SK-N-SH treated with all-trans-retinoic acid at 6 μM for 48 hours (cell line): ENCODE data around the gene MEA1.

Source experiments
- ATAC-seq: fragments of 200-7000 bp; cut with Tn5 transposase; 3 replicates; pipeline ENCODE4 v1.9.1; 2020; ENCODE audit warnings: mild to moderate bottlenecking, moderate library complexity
- ARNTL ChIP-seq: fragments of 450-650 bp; formaldehyde crosslinking; IDR thresholded peaks from 2 replicates; pipeline ENCODE4 v1.5.0; 2020; ENCODE audit warnings: low read depth, mild to moderate bottlenecking, moderate library complexity, borderline replicate concordance
- CREB5 ChIP-seq: fragments of 250-450 bp; sonication (Bioruptor Pico); IDR thresholded peaks from 2 replicates; pipeline ENCODE4 v1.5.1; 2020; ENCODE audit warnings: low read depth, mild to moderate bottlenecking, moderate library complexity
- CSDC2 ChIP-seq: fragments of 250-450 bp; sonication (Bioruptor Pico); IDR thresholded peaks from 2 replicates; pipeline ENCODE4 v1.5.0; 2020; ENCODE audit warnings: mild to moderate bottlenecking, moderate library complexity
- CSRNP3 ChIP-seq: fragments of 250-450 bp; sonication (Bioruptor Pico); IDR thresholded peaks from 2 replicates; pipeline ENCODE4 v1.5.1; 2021; ENCODE audit warnings: mild to moderate bottlenecking, moderate library complexity
- GLIS3 ChIP-seq: fragments of 250-450 bp; sonication (Bioruptor Pico); IDR thresholded peaks from 2 replicates; pipeline ENCODE4 v1.5.0; 2020; ENCODE audit warnings: mild to moderate bottlenecking, moderate library complexity
- ISL1 ChIP-seq: fragments of 250-450 bp; sonication (Bioruptor Pico); IDR thresholded peaks from 2 replicates; pipeline ENCODE4 v2.1.2; 2022; ENCODE audit warnings: mild to moderate bottlenecking, moderate library complexity
- OSR1 ChIP-seq: fragments of 250-450 bp; sonication (Bioruptor Pico); IDR thresholded peaks from 2 replicates; pipeline ENCODE4 v1.8.0; 2022; ENCODE audit warnings: moderate library complexity, mild to moderate bottlenecking, inconsistent platforms
- PPARA ChIP-seq: fragments of 250-450 bp; sonication (Bioruptor Pico); IDR thresholded peaks from 2 replicates; pipeline ENCODE4 v1.5.0; 2020; ENCODE audit warnings: mild to moderate bottlenecking, borderline replicate concordance
- RARB ChIP-seq: fragments of 250-450 bp; sonication (Bioruptor Pico); IDR thresholded peaks from 2 replicates; pipeline ENCODE4 v1.8.0; 2021; ENCODE audit warnings: mild to moderate bottlenecking, moderate library complexity
- SNAI2 ChIP-seq: fragments of 250-450 bp; sonication (Bioruptor Pico); IDR thresholded peaks from 2 replicates; pipeline ENCODE4 v1.5.0; 2020; ENCODE audit warnings: mild to moderate bottlenecking, moderate library complexity
- TCF4 ChIP-seq: fragments of 250-450 bp; sonication (Bioruptor Pico); IDR thresholded peaks from 2 replicates; pipeline ENCODE4 v1.8.0; 2021; ENCODE audit warnings: mild to moderate bottlenecking, moderate library complexity, borderline replicate concordance
- TOX ChIP-seq: fragments of 250-450 bp; sonication (Bioruptor Pico); IDR thresholded peaks from 2 replicates; pipeline ENCODE4 v1.8.0; 2021; ENCODE audit warnings: mild to moderate bottlenecking, moderate library complexity, borderline replicate concordance
- ZNF70 ChIP-seq: fragments of 450-650 bp; formaldehyde crosslinking; IDR thresholded peaks from 2 replicates; pipeline ENCODE4 v1.5.0; 2020; ENCODE audit warnings: mild to moderate bottlenecking, moderate library complexity
- ZNF8 ChIP-seq: fragments of 450-650 bp; formaldehyde crosslinking; IDR thresholded peaks from 2 replicates; pipeline ENCODE4 v1.5.0; 2020; ENCODE audit warnings: mild to moderate bottlenecking, moderate library complexity
- TF ChIP-seq, protein P1 (sequence below): fragments of 250-450 bp; sonication (Bioruptor Pico); IDR thresholded peaks from 2 replicates; pipeline ENCODE4 v1.8.0; 2021; ENCODE audit warnings: low read depth, mild to moderate bottlenecking, moderate library complexity, borderline replicate concordance

The MEA1 gene

DNA sequence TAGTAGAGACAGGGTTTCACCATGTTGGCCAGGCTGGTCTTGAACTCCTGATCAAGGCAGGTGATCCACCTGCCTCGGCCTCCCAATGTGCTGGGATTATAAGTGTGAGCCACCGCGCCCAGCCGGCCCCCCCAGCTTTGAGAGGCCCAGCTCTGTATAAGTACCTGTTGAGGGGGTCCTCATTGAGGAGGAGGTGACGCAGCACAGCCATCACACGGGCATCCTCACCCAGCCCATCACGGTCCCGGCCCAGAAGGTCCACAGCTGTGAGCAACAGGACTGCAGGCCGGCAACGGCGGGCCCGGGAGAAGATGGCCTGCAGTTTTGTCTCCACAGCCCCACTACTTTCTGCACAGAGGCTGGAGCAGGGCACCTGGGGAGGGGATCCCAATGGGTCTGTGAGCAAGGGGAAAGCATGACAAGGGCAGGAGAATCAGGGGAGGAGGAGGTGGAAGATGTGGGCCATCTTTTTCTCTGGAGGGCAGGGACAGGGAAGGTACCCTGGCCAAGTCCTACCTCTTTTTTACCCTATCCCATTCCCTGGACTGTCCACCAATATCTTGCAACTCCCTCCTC lies 45.5 kb downstream of the MEA1 start:
- TF ChIP-seq OSR1 (CRISPR knock-in tag) (no peak), ISL1 (no peak), RARB (CRISPR knock-in tag) (no peak)
- ATAC-seq = no peak

DNA sequence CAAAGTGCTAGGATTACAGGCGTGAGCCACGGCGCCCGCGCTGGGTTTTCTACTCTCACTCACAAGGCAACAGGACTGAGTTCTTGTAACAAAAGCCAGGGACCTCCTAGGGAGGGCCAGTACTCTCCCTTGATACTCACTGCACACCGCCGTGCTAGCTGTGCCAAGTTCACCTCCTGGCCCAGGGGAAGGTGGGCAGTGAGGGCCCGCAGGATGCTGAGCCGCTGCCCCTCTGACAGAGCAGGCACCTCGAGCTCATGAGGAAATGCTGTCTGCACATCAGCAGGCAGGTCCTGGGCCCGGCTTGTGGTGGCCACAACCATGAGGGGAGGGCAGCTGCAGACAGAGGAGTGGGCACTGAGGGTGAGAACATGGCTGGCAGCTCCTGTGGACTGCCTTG lies 46.5 kb downstream of the MEA1 start:
- ATAC-seq = no peak
- TF ChIP-seq ZNF8 (CRISPR knock-in tag) (no peak), ARNTL (CRISPR knock-in tag) (no peak), PPARA (CRISPR knock-in tag) (no peak), CREB5 (CRISPR knock-in tag) (no peak), ZNF70 (no peak)
- TF ChIP-seq, all 23 proteins: peak for 0

DNA sequence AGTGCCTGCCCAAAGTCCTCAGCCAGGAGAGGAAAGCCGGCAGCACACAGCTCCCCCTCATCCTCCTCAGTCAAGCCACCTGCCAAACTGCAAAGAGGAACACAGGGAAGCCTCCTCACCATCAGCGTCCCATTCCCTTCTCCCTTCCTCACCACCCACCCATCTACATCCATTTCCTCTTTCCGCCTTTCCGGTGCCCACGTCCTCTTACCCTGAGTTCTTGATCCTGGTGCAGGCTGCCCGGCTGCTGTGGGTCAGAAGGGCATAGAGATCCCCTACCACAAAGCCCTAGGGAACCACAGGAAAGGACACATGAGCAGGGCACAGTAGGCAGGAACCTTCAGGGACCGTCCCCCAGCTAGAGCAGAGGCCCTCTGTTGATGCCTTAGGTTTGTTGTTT lies 47.2 kb downstream of the MEA1 start:
- no peak for TF ChIP-seq GLIS3 (CRISPR knock-in tag)
- no peak for TF ChIP-seq ISL1
- TF ChIP-seq RARB (CRISPR knock-in tag) = no peak
- TF ChIP-seq OSR1 (CRISPR knock-in tag) = no peak
- TF ChIP-seq SNAI2 (CRISPR knock-in tag) = no peak
- no peak for TF ChIP-seq TCF4
- TF ChIP-seq CSDC2 (CRISPR knock-in tag) = no peak
- no peak for TF ChIP-seq CSRNP3
- TF ChIP-seq ZNF8 (CRISPR knock-in tag) = no peak
- no peak for TF ChIP-seq ARNTL (CRISPR knock-in tag)
- no peak for TF ChIP-seq CREB5 (CRISPR knock-in tag)
- TF ChIP-seq TOX (CRISPR knock-in tag) = no peak
- TF ChIP-seq, protein P1, sequence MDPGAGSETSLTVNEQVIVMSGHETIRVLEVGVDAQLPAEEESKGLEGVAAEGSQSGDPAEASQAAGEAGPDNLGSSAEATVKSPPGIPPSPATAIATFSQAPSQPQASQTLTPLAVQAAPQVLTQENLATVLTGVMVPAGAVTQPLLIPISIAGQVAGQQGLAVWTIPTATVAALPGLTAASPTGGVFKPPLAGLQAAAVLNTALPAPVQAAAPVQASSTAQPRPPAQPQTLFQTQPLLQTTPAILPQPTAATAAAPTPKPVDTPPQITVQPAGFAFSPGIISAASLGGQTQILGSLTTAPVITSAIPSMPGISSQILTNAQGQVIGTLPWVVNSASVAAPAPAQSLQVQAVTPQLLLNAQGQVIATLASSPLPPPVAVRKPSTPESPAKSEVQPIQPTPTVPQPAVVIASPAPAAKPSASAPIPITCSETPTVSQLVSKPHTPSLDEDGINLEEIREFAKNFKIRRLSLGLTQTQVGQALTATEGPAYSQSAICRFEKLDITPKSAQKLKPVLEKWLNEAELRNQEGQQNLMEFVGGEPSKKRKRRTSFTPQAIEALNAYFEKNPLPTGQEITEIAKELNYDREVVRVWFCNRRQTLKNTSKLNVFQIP (CRISPR knock-in tag) = no peak
- ATAC-seq = no peak

DNA sequence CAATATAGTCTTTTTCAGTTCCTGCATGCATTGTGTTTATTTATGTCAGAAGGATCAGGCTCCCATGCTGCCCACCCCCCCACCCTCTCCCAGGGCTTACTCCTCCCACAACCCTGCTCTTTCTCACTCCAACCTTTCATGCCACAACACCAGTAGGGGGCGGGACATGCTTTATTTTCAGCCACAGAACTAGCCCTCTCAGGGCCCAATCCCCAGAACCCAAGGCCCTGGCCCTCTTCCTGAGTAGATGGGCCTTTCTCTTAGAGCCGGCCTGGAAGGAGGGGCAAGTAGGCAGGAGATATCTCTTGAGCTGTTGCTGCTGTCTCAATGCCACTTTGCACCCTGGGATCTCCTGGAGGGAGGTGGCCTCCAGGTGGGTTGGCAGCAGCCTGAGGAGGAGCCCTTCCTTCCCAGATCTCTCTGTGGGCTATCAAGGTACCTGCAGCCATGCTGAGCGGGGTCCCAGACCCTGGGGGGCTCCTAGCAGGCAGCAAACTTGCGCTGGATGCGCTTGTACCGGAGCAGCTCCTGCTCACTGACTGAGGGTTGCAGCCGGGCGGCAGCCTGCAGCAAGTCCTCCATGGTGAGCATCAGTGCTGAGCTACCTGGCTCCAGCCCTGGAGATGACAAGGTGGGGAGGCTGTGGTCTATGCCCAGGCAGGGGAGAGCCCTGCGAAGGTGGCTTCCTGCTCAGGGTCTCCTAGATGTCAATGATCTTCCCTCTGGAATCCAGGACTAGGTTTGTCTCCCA lies 49.7 kb downstream of the MEA1 start:
- peak; percentile 83 for ATAC-seq

More for the DNA sequence above, 49.7 kb downstream of the MEA1 start:
- no peak for TF ChIP-seq CSRNP3
